ENCODE measurements around the gene ADAMTS12.

The ADAMTS12 gene

GRCh38 chr5:33649549-33650482, 242.0 kb downstream of the ADAMTS12 start:
- DNase-seq (ENCODE audit: low read depth): no peak

DNA sequence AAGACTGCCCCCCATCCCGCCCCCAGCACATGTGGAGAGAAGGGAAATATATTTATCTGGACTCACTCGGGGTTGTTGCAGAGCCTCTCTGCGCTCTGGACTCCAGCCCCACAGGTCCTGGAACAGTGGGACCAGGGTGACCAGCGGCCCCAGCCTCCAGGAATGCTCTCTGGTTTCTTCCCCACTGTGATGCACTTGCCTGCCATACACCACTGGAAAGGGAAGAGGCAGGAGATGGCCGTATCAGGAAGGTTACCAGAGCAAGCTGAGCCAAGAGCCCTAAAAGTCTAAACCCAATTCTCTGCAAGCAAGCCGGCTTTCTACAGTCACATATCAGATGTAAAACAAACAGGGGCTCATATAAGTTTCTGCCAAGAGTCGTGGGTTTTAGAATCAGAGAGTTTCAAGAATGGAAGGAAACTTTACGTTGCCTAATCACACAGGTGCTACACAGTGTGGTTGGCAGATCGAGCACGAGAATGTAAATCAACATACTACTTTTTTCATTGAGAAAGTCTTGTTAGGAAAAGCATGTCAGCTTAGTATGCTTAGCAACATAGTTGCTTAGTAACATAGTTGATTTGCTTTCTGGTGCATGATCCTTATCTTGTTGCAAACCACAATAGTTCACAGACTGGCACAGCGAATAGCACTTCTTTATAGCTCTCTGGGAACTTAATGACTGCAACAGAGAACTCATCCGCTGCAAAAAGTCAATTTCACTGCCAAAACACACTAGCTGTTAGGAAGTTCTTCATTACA, 249.9 kb downstream of the ADAMTS12 start:
- DNase-seq (ENCODE audit: low read depth): no peak

GRCh38 chr5:33639474-33639873, 252.3 kb downstream of the ADAMTS12 start:
- DNase-seq (ENCODE audit: low read depth): no peak

GRCh38 chr5:33637011-33637410, 254.8 kb downstream of the ADAMTS12 start:
- DNase-seq (ENCODE audit: low read depth): no peak

DNA sequence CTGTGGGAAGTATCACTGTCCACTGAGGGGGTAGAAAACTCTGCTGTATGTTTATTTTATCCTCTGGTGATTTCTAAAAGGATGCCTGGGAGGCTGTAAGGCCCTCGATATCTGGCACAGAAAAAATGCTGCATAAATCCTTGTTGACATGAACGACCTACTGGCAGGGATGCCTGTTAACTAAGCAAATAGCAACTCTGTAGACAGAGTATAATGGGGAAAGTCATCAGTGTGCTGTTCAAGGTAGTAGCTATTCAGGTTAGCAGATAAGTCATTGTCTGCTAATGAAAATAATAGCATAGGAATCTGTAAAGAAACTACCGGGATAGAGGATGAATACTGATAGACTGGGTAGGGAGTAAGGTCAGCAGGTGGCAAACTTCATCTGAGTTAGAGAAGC, 256.2 kb downstream of the ADAMTS12 start:
- no peak for DNase-seq (ENCODE audit: low read depth)

DNA sequence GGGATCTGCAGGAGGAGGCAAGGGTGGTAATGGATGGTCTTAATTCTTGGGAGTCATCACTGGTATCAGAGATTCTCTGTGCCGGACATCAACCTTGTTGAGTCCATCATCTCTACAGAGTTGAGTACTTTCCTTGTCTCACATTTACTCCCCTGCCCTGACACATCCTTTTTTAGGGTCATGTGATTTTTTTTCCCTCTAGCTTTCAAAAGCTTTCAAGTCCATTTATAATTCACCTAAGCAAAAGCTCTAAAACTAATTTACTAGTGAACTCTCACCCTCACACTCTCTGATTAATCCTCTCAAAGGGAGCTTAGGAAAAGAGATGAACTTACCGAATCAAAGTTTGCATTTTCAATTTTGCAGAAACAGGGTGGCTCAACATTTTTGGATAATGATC, 258.1 kb downstream of the ADAMTS12 start:
- no peak for DNase-seq (ENCODE audit: low read depth)

DNA sequence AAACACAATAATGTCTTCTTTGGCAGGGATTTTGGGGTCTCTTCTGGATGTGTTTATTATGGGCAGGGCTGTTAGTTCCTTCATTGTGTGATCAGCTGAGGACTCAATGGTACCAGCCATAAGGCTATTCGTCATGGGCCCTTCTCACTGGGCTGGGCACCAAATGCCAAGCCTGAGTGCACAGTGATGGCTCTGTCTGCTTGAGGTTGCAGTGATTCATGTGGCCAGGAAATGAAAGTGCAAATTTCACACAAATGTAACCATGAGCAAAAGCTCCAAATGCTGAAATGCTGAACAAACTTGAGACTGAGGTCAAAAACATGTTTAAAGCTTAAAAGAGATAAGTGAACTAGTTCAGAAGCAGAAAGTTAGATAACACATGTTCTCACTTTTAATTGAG, 260.0 kb downstream of the ADAMTS12 start:
- DNase-seq (ENCODE audit: low read depth): no peak

GRCh38 chr5:33631139-33631538, 260.7 kb downstream of the ADAMTS12 start:
- DNase-seq (ENCODE audit: low read depth): no peak

- DNase-seq (ENCODE audit: low read depth): no peak
Observed at GRCh38 chr5:33629999-33630398, 261.8 kb downstream of the ADAMTS12 start.

GRCh38 chr5:33628796-33629195, 263.0 kb downstream of the ADAMTS12 start:
- DNase-seq (ENCODE audit: low read depth): no peak

DNA sequence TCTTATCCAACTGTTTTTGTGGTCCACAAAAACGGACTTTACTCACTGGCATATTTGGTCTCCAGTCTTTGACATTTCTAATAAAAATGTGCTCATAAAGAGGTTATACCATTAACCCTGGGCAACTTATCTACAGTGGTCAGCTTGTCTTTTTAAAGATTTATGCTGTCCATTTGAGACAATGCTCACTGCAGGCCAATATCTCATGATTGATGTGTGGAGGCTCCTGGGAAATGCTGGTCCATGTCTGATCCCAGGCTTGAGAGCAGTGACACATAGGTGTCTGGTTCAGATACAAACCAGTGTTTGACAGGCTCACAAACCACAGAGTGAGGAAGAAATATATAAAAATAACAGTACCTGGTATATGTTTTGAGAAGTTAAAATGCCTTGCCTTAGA, 270.3 kb downstream of the ADAMTS12 start:
- no peak for DNase-seq (ENCODE audit: low read depth)

DNA sequence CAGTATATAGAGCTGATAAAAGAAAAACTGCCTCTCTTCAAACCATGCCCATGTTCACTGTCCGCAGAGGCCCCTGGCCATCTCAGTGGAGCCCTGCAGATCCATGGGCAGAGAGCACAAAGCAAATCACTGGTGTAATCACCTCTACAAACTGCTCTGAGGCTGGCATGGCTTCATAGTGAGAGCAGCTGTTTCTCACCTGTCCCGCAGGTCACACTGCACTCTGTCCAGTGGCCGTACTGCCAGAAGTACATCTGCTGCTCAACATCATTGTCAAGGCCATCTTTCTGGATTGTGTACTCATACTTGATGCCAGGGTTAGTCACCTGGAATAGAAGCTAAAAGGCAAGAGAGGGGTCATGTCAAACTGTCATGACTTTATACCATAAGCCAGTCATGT, 277.8 kb downstream of the ADAMTS12 start:
- no peak for DNase-seq (ENCODE audit: low read depth)

DNA sequence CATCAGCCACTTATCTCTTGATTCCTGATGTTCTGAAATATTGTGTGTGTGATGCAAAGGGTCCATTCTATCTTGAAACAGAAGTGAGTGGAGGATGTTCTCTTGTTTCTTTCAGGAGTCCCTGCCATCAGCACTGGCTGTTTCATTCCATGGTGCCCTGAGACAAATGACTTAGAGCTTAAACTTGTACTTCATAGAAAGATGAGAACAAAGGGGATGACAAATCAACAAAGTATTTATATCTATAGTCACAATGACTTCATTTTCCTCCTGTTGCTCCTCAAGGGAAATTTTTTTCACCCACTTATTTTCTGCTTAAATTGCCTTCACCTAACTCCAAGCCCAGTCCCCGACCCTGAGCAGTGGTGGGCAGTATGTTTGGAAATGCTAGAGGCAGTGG, 279.4 kb downstream of the ADAMTS12 start:
- no peak for DNase-seq (ENCODE audit: low read depth)

DNA sequence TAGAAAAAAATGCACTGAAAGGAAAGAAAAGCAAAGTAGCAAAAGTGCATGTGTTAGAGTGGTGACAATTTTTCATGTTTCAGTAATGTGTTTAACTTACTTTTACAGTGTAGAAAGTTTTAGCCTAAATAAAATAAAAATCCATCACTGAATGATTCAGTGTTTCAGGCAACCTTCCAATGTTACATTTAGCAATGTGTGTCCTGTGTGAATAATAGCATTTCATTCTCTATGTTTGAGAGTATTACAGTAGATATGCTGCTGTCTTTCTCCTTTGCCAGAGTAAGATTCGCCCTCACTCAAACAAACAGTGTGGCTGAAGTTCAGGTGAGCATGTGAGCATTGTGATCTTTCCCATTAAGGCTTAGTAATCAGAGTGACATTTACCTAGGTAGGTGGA, 279.9 kb downstream of the ADAMTS12 start:
- DNase-seq (ENCODE audit: low read depth): no peak

DNA sequence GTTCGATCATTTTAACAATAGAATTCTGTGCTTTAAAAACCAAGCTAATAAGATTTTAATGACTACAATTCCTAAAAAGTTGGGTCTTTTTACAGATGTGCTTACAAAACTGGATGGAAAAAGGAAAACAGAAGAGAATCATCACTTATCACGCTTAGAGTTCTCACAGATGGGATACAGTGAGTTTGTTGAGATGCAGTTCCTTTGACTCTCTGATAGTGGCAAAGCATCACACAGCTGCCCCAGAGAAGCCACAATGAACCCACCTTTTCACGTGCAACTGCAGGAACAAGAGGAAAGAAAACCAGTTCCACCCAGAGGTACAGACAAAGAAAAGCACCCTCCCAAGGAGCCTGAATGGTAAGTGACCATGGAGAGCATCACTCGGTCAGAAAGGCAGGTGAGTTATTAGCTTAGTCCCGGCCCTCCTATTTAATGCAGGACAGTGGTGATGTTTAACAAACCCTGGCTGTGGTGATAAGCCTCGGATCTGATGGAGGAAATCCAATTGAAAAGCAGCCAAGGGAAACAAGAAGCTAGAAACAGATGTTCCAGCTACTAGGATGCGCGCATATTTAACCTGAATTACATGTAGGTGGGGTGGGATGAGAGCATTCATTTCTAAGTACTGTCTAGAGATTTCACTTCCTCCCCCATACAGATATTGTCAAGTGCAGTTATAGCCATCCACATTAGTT, 283.3 kb downstream of the ADAMTS12 start:
- DNase-seq (ENCODE audit: low read depth): no peak

GRCh38 chr5:33604503-33604902, 287.3 kb downstream of the ADAMTS12 start:
- DNase-seq (ENCODE audit: low read depth): no peak

DNA sequence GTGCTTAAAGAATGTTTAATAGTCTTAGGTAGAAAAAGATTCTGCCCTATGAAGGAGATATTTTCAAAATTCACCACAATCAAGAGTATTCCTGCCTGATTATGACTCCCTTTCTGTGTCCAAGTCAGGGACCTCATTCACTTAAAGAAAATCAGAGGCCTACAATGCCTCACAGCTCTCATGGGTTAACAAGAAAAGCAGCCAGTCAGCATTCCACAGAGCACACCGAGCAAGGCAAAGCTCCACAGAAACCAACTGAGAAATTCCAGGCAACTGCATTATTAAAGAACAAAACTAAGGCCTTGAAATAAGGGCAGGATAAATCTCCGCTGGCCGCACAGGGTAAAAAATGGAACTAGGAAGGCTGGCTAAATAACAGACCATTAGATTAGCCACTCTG, 289.9 kb downstream of the ADAMTS12 start:
- DNase-seq (ENCODE audit: low read depth): no peak

GRCh38 chr5:33595303-33595702, 296.5 kb downstream of the ADAMTS12 start:
- DNase-seq (ENCODE audit: low read depth): no peak

DNA sequence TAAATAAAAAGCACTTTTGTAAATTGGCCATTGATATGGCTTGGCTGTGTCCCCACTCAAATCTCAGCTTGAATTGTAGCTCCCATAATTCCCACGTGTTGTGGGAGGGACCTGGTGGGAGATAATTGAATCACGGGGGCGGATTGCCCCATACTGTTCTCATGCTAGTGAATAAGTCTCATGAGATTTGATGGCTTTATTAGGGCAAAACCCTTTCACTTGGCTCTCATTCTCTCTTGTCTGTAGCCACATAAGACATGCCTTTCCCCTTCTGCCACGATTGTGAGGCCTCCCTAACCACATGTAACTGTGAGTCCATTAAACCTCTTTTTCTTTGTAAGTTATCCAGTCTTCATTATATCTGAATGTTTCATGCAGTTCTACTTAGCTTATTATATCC, 297.8 kb downstream of the ADAMTS12 start:
- DNase-seq (ENCODE audit: low read depth): no peak

DNA sequence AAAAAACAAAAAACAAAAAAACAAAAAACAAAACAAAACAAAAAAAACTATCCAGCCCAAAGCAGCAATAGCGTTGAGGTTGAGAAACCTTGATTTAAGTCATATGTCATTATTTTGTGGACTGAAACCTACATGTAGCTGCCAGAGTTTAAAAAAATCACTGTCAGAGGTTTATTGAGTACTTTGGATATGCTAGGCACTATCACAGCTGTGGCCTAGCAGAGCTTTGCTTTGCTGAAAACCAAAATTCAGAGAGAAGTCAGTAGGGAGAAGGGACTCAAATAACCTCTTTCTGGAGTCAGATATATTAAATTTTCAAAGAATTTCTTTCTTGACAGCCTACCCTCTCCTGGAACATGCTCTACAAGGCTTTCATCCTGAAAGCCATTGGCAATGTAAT, 299.5 kb downstream of the ADAMTS12 start:
- DNase-seq (ENCODE audit: low read depth): no peak

GRCh38 chr5:33588654-33589372, 303.0 kb downstream of the ADAMTS12 start:
- DNase-seq (ENCODE audit: low read depth): no peak

GRCh38 chr5:33583332-33583731, 308.5 kb downstream of the ADAMTS12 start:
- DNase-seq (ENCODE audit: low read depth): no peak

Measured in T-helper 22 cell (primary cell).